AG04450 (cell line): ENCODE measurements around the gene ST8SIA4. TPM values are rescaled to one million over a fixed set of nuclear protein-coding genes. Genes with fewer than 3 reads are reported as not detected.

Experiments used
- CTCF ChIA-PET: fragments of 300-600, 350-600 bp; formaldehyde crosslinking; extraction: SDS; loops from one replicate; lab custom pipeline; 2022; ENCODE audit warnings: antibody characterized with exemption, inconsistent platforms; lab: Charles Lee
- POLR2A ChIA-PET: fragments of 350-600 bp; formaldehyde crosslinking; extraction: SDS; loops from one replicate; lab custom pipeline; 2021; ENCODE audit warnings: antibody characterized with exemption, inconsistent platforms; lab: Yijun Ruan, JAX
- DNase-seq: peaks from one replicate; pipeline ENCODE4 v3.0.0-alpha.2; 2011; ENCODE audit warnings: low read depth, low spot score
- H3K27ac ChIP-seq: one replicate; pipeline ENCODE4 v1.5.1; 2012; ENCODE audit warnings: low read depth, low read length, control low read depth
- H3K27me3 ChIP-seq: one replicate; pipeline ENCODE4 v1.6.0; 2012; ENCODE audit warnings: low read length; ENCODE audit not compliant: control insufficient read depth, insufficient read depth
- H3K4me3 ChIP-seq: 2 replicates; pipeline ENCODE4 v1.5.1; 2011; ENCODE audit warnings: mild to moderate bottlenecking, low read depth, low read length, control low read depth
- H3K9me3 ChIP-seq: 2 replicates; pipeline ENCODE4 v1.5.1; 2012; ENCODE audit warnings: low read length; ENCODE audit not compliant: control insufficient read depth, insufficient read depth
- polyA plus RNA-seq: library from polyadenylated mRNA; depleted of rRNA; stranded (reverse); fragments of >200 nt; gene quantifications from 2 replicates; pipeline ENCODE4 v1.2.3, GENCODE V29; 2011
- TF ChIP-seq, protein P1 (sequence below): IDR thresholded peaks from 2 replicates; pipeline ENCODE4 v1.5.1; 2011; ENCODE audit warnings: low read depth, low read length, control low read depth, inconsistent platforms

Gene ST8SIA4
- polyA plus RNA-seq, 1 experiment: 0.02 TPM

DNA sequence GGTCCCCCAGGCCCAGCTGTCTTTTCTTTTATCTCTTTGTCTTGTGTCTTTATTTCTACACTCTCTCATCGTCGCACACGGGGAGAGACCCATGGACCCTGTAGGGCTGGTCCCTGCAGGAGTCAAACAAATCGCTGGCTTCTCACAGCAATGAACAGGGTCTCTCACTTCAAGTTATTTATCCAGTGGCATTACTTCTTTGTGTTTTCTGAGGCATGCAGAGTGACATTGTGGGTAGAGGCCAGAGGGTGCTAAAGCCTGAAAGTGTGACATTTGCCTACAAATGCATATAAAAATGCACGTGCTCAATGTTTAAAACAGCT is 127.6 kb downstream of the ST8SIA4 start:
- ChIA-PET POLR2A (no interaction called here), CTCF (no interaction called here)
- Histone ChIP-seq H3K4me3 (no peak overlapping the region), H3K9me3 (no peaks in the 10 kb centered on the region), H3K27ac (no peak overlapping the region), H3K27me3 (no peaks in the 10 kb centered on the region)
- TF ChIP-seq, protein P1, sequence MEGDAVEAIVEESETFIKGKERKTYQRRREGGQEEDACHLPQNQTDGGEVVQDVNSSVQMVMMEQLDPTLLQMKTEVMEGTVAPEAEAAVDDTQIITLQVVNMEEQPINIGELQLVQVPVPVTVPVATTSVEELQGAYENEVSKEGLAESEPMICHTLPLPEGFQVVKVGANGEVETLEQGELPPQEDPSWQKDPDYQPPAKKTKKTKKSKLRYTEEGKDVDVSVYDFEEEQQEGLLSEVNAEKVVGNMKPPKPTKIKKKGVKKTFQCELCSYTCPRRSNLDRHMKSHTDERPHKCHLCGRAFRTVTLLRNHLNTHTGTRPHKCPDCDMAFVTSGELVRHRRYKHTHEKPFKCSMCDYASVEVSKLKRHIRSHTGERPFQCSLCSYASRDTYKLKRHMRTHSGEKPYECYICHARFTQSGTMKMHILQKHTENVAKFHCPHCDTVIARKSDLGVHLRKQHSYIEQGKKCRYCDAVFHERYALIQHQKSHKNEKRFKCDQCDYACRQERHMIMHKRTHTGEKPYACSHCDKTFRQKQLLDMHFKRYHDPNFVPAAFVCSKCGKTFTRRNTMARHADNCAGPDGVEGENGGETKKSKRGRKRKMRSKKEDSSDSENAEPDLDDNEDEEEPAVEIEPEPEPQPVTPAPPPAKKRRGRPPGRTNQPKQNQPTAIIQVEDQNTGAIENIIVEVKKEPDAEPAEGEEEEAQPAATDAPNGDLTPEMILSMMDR: no peak
- DNase-seq: no peak

DNA sequence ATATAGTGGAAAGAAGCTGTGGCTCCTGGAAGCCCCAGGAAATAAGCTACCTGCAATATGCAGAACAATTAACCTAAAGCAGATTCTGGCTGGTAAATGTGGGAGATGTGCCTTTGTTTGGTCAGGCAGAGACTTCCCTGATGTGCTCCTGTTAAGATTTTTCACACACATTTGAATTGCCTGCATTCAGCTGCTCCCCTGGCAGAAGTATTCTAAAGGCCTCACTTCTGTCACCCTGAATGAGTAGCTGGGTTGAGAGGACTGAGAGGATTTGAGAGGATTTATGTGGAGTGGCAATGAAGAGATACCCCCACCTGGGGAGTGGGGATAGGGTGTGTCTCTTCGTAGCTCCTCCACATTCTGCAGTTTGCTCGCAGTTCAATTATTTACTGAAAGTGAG is 130.5 kb downstream of the ST8SIA4 start:
- ChIA-PET CTCF (no interaction called here), POLR2A (no interaction called here)
- Histone ChIP-seq H3K4me3 (no peak overlapping the region), H3K27ac (no peak overlapping the region), H3K9me3 (no peaks in the 10 kb centered on the region), H3K27me3 (no peaks in the 10 kb centered on the region)
- DNase-seq: no peak
- TF ChIP-seq, protein P1: no peak

DNA sequence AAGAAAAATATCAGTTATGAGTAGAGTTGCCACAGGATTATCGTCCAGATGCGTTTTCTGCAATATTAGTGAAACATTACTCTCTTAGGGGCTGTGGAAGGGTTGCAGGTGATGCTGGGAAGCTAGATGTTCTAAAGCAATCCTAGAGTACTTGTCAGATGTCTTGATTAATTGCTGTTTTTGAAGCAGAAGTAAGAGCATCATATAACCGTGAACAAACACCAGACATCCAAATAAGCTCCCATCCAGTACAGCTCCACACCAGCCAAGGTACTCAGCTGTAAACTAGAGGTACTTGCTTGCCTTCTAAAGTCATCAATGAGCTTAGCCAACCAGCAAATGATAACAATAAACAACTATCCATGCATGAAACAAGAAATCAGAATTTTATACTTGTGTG is 131.1 kb downstream of the ST8SIA4 start:
- H3K9me3 ChIP-seq: no peaks in the 10 kb centered on the region
- no peak overlapping the region for H3K27ac ChIP-seq
- H3K4me3 ChIP-seq: no peak overlapping the region
- H3K27me3 ChIP-seq: no peaks in the 10 kb centered on the region
- POLR2A ChIA-PET: no interaction called here
- TF ChIP-seq, protein P1: no peak
- no peak for DNase-seq
- CTCF ChIA-PET: no interaction called here

DNA sequence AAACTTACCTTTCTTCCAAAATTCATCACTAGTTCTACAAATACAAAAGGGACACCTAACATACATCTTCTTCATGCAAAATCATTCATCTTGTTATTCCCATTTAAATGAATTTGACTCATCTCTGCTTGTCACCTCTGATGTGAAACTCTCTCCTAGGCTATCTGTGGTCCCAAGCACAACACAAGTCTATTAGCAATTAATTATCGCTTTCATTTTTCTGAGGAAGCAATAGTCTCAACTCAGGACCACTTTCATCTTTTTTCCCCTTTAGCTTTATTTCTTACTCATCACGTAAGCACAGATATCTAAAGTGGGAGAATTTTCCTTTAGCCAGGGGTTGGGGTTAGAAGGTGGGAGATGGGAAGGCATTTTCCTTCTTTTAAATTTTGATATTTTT is 131.9 kb downstream of the ST8SIA4 start:
- H3K27me3 ChIP-seq: no peaks in the 10 kb centered on the region
- TF ChIP-seq, protein P1: no peak
- ChIA-PET CTCF (no interaction called here), POLR2A (no interaction called here)
- H3K9me3 ChIP-seq: no peaks in the 10 kb centered on the region
- H3K4me3 ChIP-seq: no peak overlapping the region
- no peak overlapping the region for H3K27ac ChIP-seq
- DNase-seq: no peak

DNA sequence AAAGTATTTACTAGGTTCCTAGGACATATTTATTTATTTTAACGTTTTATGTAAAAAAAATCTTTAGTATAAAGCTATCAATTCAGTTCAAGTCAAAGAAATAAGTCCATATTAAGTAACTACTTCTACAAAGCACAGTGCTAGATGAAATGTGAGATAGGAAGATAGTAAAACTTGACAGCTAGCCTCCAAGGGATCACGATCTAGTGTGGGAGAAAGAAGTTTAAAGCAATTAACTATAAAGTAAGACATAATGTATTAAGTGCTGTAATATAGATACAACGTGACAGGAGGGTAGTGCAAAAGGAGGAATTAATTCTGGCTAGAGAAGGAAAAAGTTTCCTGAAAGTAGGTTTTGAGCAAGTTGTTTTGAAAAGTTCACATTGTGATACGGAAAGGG is 134.9 kb downstream of the ST8SIA4 start:
- no peak overlapping the region for H3K4me3 ChIP-seq
- TF ChIP-seq, protein P1: no peak
- ChIA-PET CTCF (no interaction called here), POLR2A (no interaction called here)
- H3K9me3 ChIP-seq: no peaks in the 10 kb centered on the region
- DNase-seq: no peak
- no peak overlapping the region for H3K27ac ChIP-seq
- no peaks in the 10 kb centered on the region for H3K27me3 ChIP-seq
